Measurements from ENCODE around the gene ANKRD18B. TPM values are rescaled to one million over a fixed set of nuclear protein-coding genes. Genes with fewer than 3 reads are reported as not detected.
"Not testable (repeated sequence)": the region's sequence is repeated elsewhere in the genome, so short reads cannot be mapped to it uniquely, and the experiment has no call there.

ANKRD18B gene
- total RNA-seq, 5 donors from 2014 or later (not counting 1 experiment from before 2014, with no cell fraction given) = 0.76 to 2.6 (median 1.9) TPM; not detected in 1

DNA sequence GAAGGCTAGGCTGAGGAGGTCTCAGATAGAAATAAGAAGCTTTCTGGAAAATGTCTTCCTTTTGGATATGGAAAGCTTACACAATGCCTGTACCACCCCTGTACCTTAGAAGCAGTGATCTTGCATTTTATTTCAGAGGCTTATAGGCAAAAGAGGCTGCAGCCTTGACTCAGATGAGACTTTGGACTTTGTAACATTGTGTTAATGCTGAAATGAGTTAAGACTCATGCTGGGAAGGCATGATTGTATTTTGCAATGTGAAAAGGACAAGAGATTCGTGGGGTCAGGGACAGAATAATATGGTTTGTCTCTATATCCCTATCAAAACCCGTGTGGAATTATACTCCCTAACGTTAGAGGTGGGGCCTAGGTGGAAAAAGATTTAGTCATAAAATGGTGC, 53.7 kb downstream of the ANKRD18B start:
- POLR2A ChIA-PET; H3K27ac ChIP-seq (ENCODE audit: low read length); H3K4me3 Mint-ChIP-seq; H3K4me1 Mint-ChIP-seq; ATAC-seq (replicated peaks in 1 of 4); H3K36me3 Mint-ChIP-seq; H3K9me3 ChIP-seq; H3K27me3 ChIP-seq (replicated peaks in 1 of 2; ENCODE audit: control insufficient read depth in 2 of 2, extremely low read depth in 1 of 2, insufficient read depth in 2 of 2, low read length in 1 of 2); H3K27me3 Mint-ChIP-seq; H3K4me3 ChIP-seq (ENCODE audit: control insufficient read depth in 1 of 2, extremely low read depth in 1 of 2, low read length in 1 of 2); H3K9me3 Mint-ChIP-seq; CTCF ChIA-PET; H3K36me3 ChIP-seq (ENCODE audit: control insufficient read depth in 2 of 2, extremely low read depth in 1 of 2, insufficient read depth in 1 of 2, low read length in 1 of 2); H3K4me1 ChIP-seq (ENCODE audit: control insufficient read depth in 1 of 2, extremely low read depth in 1 of 2, insufficient read depth in 2 of 2, low read length in 2 of 2); H3K27ac Mint-ChIP-seq; DNase-seq: not testable (repeated sequence)
- no CpG with 5 or more reads among the region's 3 CpGs for WGBS (ENCODE audit: insufficient coverage)

DNA sequence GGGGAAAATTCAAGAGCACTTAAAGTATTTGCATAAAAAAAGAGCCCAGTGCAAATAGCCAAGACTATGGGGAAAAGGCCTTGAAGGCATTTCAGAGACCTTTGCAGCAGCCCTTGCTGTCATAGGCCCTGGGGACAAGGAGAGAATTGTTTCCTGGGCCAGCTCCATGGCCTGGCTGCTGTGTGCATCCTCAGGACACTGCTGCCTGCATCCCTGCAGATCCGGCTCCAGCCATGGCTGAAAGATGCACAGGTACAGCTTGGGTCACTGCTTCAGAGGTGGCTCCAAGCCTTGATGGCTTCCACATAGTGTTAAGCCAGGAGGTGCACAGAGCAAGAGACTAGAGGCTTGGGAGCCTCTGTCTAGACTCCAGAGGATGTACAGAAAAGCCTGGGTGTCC, 55.9 kb downstream of the ANKRD18B start:
- H3K36me3 Mint-ChIP-seq; H3K4me1 Mint-ChIP-seq; H3K4me3 Mint-ChIP-seq; H3K4me3 ChIP-seq (ENCODE audit: control insufficient read depth in 1 of 2, extremely low read depth in 1 of 2, low read length in 1 of 2); CTCF ChIA-PET; H3K27ac ChIP-seq (ENCODE audit: low read length); H3K9me3 Mint-ChIP-seq; POLR2A ChIA-PET; H3K36me3 ChIP-seq (ENCODE audit: control insufficient read depth in 2 of 2, extremely low read depth in 1 of 2, insufficient read depth in 1 of 2, low read length in 1 of 2); H3K27me3 ChIP-seq (replicated peaks in 1 of 2; ENCODE audit: control insufficient read depth in 2 of 2, extremely low read depth in 1 of 2, insufficient read depth in 2 of 2, low read length in 1 of 2); ATAC-seq (replicated peaks in 1 of 4); H3K27me3 Mint-ChIP-seq; H3K27ac Mint-ChIP-seq; DNase-seq; H3K4me1 ChIP-seq (ENCODE audit: control insufficient read depth in 1 of 2, extremely low read depth in 1 of 2, insufficient read depth in 2 of 2, low read length in 2 of 2); H3K9me3 ChIP-seq: not testable (repeated sequence)
- no CpG with 5 or more reads among the region's 1 CpG for WGBS (ENCODE audit: insufficient coverage)

DNA sequence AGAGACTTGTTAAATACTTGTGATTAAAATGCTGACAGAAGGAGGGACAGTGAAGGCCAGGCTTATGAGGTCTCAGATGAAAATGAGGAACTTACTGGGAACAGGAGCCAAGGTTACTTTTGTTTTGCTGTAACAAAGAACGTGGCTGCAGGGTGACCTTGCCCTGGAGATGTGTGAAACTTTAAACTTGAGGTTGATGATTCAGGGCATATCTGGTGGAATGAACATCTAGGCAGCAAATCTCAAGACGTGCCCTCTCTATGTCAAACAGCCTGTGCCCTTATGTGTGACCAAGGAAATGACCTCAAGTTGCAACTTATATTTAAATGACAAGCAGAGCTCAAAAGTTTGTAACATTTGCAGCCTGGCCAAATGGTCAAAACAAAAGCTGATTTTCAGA, 58.6 kb downstream of the ANKRD18B start:
- CTCF ChIA-PET, H3K9me3 Mint-ChIP-seq: not testable (repeated sequence)
- H3K27me3 Mint-ChIP-seq = peaks cover 4 to 15% of the 10 kb centered on the region in 2 donors

DNA sequence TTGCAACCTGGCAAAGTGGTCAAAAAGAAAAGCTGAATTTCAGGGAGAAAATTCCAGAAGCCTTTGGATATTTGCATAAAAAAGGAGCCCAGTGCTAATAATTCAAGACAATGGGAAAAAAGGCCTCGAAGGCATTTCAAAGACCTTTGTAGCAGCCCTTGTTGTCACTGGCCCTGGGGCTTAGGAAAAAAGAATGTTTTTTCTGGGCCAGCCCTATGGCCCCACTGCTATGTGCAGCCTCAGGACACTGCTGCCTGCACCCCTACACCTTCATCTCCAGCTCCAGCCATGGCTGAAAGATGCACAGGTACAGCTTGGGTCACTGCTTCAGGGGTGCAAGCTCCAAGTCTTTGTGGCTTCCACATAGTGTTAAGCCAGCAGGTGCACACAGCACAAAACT, 62.1 kb downstream of the ANKRD18B start:
- POLR2A ChIA-PET; H3K27me3 ChIP-seq (replicated peaks in 1 of 2; ENCODE audit: control insufficient read depth in 2 of 2, extremely low read depth in 1 of 2, insufficient read depth in 2 of 2, low read length in 1 of 2); H3K9me3 ChIP-seq; ATAC-seq (replicated peaks in 1 of 4); H3K4me3 ChIP-seq (ENCODE audit: control insufficient read depth in 1 of 2, extremely low read depth in 1 of 2, low read length in 1 of 2); CTCF ChIA-PET; H3K9me3 Mint-ChIP-seq; H3K4me1 Mint-ChIP-seq; H3K4me3 Mint-ChIP-seq; H3K27ac Mint-ChIP-seq; H3K36me3 Mint-ChIP-seq; DNase-seq; H3K27ac ChIP-seq (ENCODE audit: low read length); H3K36me3 ChIP-seq (ENCODE audit: control insufficient read depth in 2 of 2, extremely low read depth in 1 of 2, insufficient read depth in 1 of 2, low read length in 1 of 2); H3K4me1 ChIP-seq (ENCODE audit: control insufficient read depth in 1 of 2, extremely low read depth in 1 of 2, insufficient read depth in 2 of 2, low read length in 2 of 2): not testable (repeated sequence)
- peaks cover 7 to 20% of the 10 kb centered on the region in 2 donors for H3K27me3 Mint-ChIP-seq
- no CpG with 5 or more reads among the region's 1 CpG for WGBS (ENCODE audit: insufficient coverage)

More for the DNA sequence above, 58.6 kb downstream of the ANKRD18B start:
- DNase-seq; H3K36me3 ChIP-seq (ENCODE audit: control insufficient read depth in 2 of 2, extremely low read depth in 1 of 2, insufficient read depth in 1 of 2, low read length in 1 of 2); H3K36me3 Mint-ChIP-seq; ATAC-seq (replicated peaks in 1 of 4); H3K4me3 Mint-ChIP-seq; H3K27me3 ChIP-seq (replicated peaks in 1 of 2; ENCODE audit: control insufficient read depth in 2 of 2, extremely low read depth in 1 of 2, insufficient read depth in 2 of 2, low read length in 1 of 2); H3K4me1 Mint-ChIP-seq; H3K27ac ChIP-seq (ENCODE audit: low read length); H3K4me3 ChIP-seq (ENCODE audit: control insufficient read depth in 1 of 2, extremely low read depth in 1 of 2, low read length in 1 of 2); POLR2A ChIA-PET; H3K27ac Mint-ChIP-seq; H3K4me1 ChIP-seq (ENCODE audit: control insufficient read depth in 1 of 2, extremely low read depth in 1 of 2, insufficient read depth in 2 of 2, low read length in 2 of 2); H3K9me3 ChIP-seq: not testable (repeated sequence)
- 0% methylated on average over 1 of the region's 2 CpGs for WGBS (ENCODE audit: insufficient coverage)

DNA sequence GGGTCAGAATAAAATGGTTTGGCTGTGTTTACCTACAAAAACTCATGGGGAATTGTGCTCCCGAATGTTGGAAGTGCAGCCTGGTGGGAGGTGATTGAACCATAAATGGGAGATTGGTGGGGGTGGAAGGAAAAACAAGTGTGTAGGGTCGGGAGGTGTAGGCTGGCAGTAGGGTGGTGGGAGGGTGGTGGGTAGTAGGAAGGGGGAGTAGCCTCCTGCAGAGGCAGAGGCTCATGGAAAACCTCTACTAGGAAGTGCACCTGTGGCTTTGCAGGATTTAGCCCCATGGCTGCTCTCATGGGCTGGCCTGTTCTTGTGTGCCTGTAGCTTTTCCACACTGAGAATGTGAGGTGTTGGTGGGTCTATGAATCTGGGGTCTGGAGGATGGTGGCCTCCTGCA, 63.7 kb downstream of the ANKRD18B start:
- H3K9me3 Mint-ChIP-seq; H3K36me3 ChIP-seq (ENCODE audit: control insufficient read depth in 2 of 2, extremely low read depth in 1 of 2, insufficient read depth in 1 of 2, low read length in 1 of 2); H3K27ac Mint-ChIP-seq; POLR2A ChIA-PET; H3K27me3 ChIP-seq (replicated peaks in 1 of 2; ENCODE audit: control insufficient read depth in 2 of 2, extremely low read depth in 1 of 2, insufficient read depth in 2 of 2, low read length in 1 of 2); H3K36me3 Mint-ChIP-seq; H3K4me1 Mint-ChIP-seq; DNase-seq; CTCF ChIA-PET; H3K4me3 ChIP-seq (ENCODE audit: control insufficient read depth in 1 of 2, extremely low read depth in 1 of 2, low read length in 1 of 2); H3K4me3 Mint-ChIP-seq; H3K9me3 ChIP-seq; H3K4me1 ChIP-seq (ENCODE audit: control insufficient read depth in 1 of 2, extremely low read depth in 1 of 2, insufficient read depth in 2 of 2, low read length in 2 of 2); H3K27ac ChIP-seq (ENCODE audit: low read length); ATAC-seq (replicated peaks in 1 of 4): not testable (repeated sequence)
- no CpG with 5 or more reads among the region's 2 CpGs for WGBS (ENCODE audit: insufficient coverage)
- peaks cover 9 to 17% of the 10 kb centered on the region in 2 donors for H3K27me3 Mint-ChIP-seq

DNA sequence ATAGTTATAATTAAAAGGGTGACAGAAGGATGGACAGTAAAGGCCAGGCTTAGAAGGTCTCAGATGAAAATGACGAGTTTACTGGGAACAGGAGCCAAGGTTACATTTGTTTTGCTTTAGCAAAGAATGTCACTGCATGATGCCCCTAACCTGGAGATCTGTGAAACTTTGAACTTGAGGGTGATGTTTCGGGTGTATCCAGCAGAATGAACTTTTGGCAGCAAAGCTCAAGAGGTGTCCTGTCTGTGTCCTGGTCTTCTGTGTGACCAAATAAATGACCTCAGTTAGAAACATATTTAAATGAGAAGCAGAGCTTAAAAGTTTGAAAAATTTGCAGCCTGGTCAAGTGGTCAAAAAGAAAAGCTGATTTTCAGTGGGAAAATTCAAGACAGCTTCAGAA, 64.8 kb downstream of the ANKRD18B start:
- H3K4me3 Mint-ChIP-seq; H3K36me3 ChIP-seq (ENCODE audit: control insufficient read depth in 2 of 2, extremely low read depth in 1 of 2, insufficient read depth in 1 of 2, low read length in 1 of 2); H3K9me3 Mint-ChIP-seq; DNase-seq; H3K27me3 ChIP-seq (replicated peaks in 1 of 2; ENCODE audit: control insufficient read depth in 2 of 2, extremely low read depth in 1 of 2, insufficient read depth in 2 of 2, low read length in 1 of 2); H3K36me3 Mint-ChIP-seq; H3K4me3 ChIP-seq (ENCODE audit: control insufficient read depth in 1 of 2, extremely low read depth in 1 of 2, low read length in 1 of 2); H3K27ac ChIP-seq (ENCODE audit: low read length); POLR2A ChIA-PET; H3K4me1 Mint-ChIP-seq; H3K27ac Mint-ChIP-seq; H3K4me1 ChIP-seq (ENCODE audit: control insufficient read depth in 1 of 2, extremely low read depth in 1 of 2, insufficient read depth in 2 of 2, low read length in 2 of 2); H3K9me3 ChIP-seq; ATAC-seq (replicated peaks in 1 of 4); CTCF ChIA-PET: not testable (repeated sequence)
- peaks cover 11 to 21% of the 10 kb centered on the region in 2 donors for H3K27me3 Mint-ChIP-seq
- WGBS (ENCODE audit: insufficient coverage) = 100% methylated on average over 1 of the region's 2 CpGs

DNA sequence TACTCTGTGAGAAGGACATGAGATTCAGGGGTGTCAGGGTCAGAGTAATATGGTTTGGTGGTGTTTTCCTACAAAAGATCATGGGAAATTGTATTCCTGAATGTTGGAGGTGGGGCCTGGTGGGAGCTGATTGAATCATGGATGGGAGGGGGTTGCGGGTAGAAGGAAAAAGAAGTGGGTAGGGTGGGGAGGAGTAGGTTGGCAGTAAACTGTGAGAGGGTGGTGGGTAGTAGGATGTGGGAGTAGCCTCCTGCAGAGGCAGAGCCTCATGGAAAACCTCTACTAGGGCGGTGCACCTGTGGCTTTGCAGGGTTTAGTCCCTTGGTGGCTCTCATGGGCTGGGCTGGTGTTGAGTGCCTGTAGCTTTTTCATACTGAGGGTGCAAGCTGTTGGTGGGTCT, 66.8 kb downstream of the ANKRD18B start:
- POLR2A ChIA-PET; H3K27ac ChIP-seq (ENCODE audit: low read length); H3K36me3 ChIP-seq (ENCODE audit: control insufficient read depth in 2 of 2, extremely low read depth in 1 of 2, insufficient read depth in 1 of 2, low read length in 1 of 2); H3K4me3 ChIP-seq (ENCODE audit: control insufficient read depth in 1 of 2, extremely low read depth in 1 of 2, low read length in 1 of 2); H3K9me3 Mint-ChIP-seq; H3K27ac Mint-ChIP-seq; H3K9me3 ChIP-seq; ATAC-seq (replicated peaks in 1 of 4); H3K27me3 ChIP-seq (replicated peaks in 1 of 2; ENCODE audit: control insufficient read depth in 2 of 2, extremely low read depth in 1 of 2, insufficient read depth in 2 of 2, low read length in 1 of 2); CTCF ChIA-PET; H3K4me1 ChIP-seq (ENCODE audit: control insufficient read depth in 1 of 2, extremely low read depth in 1 of 2, insufficient read depth in 2 of 2, low read length in 2 of 2); H3K4me1 Mint-ChIP-seq; H3K4me3 Mint-ChIP-seq; DNase-seq; H3K36me3 Mint-ChIP-seq: not testable (repeated sequence)
- peaks cover 11 to 14% of the 10 kb centered on the region in 2 donors for H3K27me3 Mint-ChIP-seq
- WGBS (ENCODE audit: insufficient coverage) = no CpG with 5 or more reads among the region's 2 CpGs

All from T-cell (primary cell).